Stimulated activated CD8-positive, alpha-beta memory T cell treated with anti-CD3 and anti-CD28 coated beads, Interleukin-12 subunit alpha, Interleukin-12 subunit beta, amount 100 ng/mL, for 1 hour (primary cell): ENCODE measurements around the gene RIPOR3.
"Not testable (repeated sequence)": the region's sequence is repeated elsewhere in the genome, so short reads cannot be mapped to it uniquely, and the experiment has no call there.

Experiments used
- DNase-seq: peaks from one replicate; pipeline ENCODE4 v3.0.0-alpha.2; 2020; ENCODE audit warnings: low read depth

RIPOR3 gene

GRCh38 chr20:50679753-50680104, 11.6 kb downstream of the RIPOR3 start:
- no peak for DNase-seq

GRCh38 chr20:50678169-50678898, 13.0 kb downstream of the RIPOR3 start:
- DNase-seq = no peak

- no peak for DNase-seq
Measured at GRCh38 chr20:50676858-50677257, 14.5 kb downstream of the RIPOR3 start.

- not testable (repeated sequence) for DNase-seq
Measured at GRCh38 chr20:50676377-50676731, 15.0 kb downstream of the RIPOR3 start.

- no peak for DNase-seq
Measured at GRCh38 chr20:50675671-50676376, 15.5 kb downstream of the RIPOR3 start.

GRCh38 chr20:50674138-50674825, 17.1 kb downstream of the RIPOR3 start:
- DNase-seq = no peak

- DNase-seq = no peak
Measured at GRCh38 chr20:50673466-50674137, 17.7 kb downstream of the RIPOR3 start.

- no peak for DNase-seq
Measured at GRCh38 chr20:50673146-50673465, 18.2 kb downstream of the RIPOR3 start.

- no peak for DNase-seq
Measured at GRCh38 chr20:50672400-50673145, 18.8 kb downstream of the RIPOR3 start.

- DNase-seq = no peak
Measured at GRCh38 chr20:50671626-50672025, 19.7 kb downstream of the RIPOR3 start.

GRCh38 chr20:50671010-50671409, 20.3 kb downstream of the RIPOR3 start:
- DNase-seq = not testable (repeated sequence)

- no peak for DNase-seq
Measured at GRCh38 chr20:50670126-50670862, 21.0 kb downstream of the RIPOR3 start.

GRCh38 chr20:50668798-50669197, 22.5 kb downstream of the RIPOR3 start:
- no peak for DNase-seq

- no peak for DNase-seq
Measured at GRCh38 chr20:50668326-50668725, 23.0 kb downstream of the RIPOR3 start.

GRCh38 chr20:50666709-50667298, 24.5 kb downstream of the RIPOR3 start:
- no peak for DNase-seq

GRCh38 chr20:50664254-50664653, 27.1 kb downstream of the RIPOR3 start:
- no peak for DNase-seq

- no peak for DNase-seq
Measured at GRCh38 chr20:50663095-50663821, 28.1 kb downstream of the RIPOR3 start.

GRCh38 chr20:50659975-50660670, 31.2 kb downstream of the RIPOR3 start:
- no peak for DNase-seq

- DNase-seq = no peak
Measured at GRCh38 chr20:50658804-50659380, 32.5 kb downstream of the RIPOR3 start.
